Mesenchymal stem cell (in vitro differentiated cells and primary cell): ENCODE results near the gene DPAGT1.

Experiments
- DNase-seq: peaks from one replicate; pipeline ENCODE4 v3.0.0-alpha.2; 2013
- H2AFZ ChIP-seq: one replicate; pipeline ENCODE4 v1.6.1; 2013; ENCODE audit warnings: low read depth, mild to moderate bottlenecking, control low read depth, inconsistent platforms, low read length, moderate library complexity
- H2AK5ac ChIP-seq: 2 replicates; pipeline ENCODE4 v1.6.1; 2013; ENCODE audit warnings: low read length, moderate library complexity, mild to moderate bottlenecking, inconsistent platforms; ENCODE audit not compliant: severe bottlenecking
- H2BK120ac ChIP-seq: one replicate; pipeline ENCODE4 v1.6.1; 2013; ENCODE audit warnings: low read depth, mild to moderate bottlenecking, inconsistent platforms, low read length, moderate library complexity
- H2BK12ac ChIP-seq, 2 experiments: one replicate each; pipeline ENCODE4 v1.6.1; 2013; ENCODE audit warnings: inconsistent platforms in 2 of 2, low read length in 2 of 2, mild to moderate bottlenecking in 2 of 2, moderate library complexity in 2 of 2, control low read depth in 1 of 2
- H2BK15ac ChIP-seq: one replicate; pipeline ENCODE4 v1.6.1; 2013; ENCODE audit warnings: mild to moderate bottlenecking, low read depth, inconsistent platforms; ENCODE audit not compliant: poor library complexity, severe bottlenecking
- H2BK5ac ChIP-seq: 2 replicates; pipeline ENCODE4 v1.6.1; 2013; ENCODE audit warnings: low read depth, mild to moderate bottlenecking, low read length, control low read depth, inconsistent platforms; ENCODE audit not compliant: poor library complexity, severe bottlenecking
- H3K14ac ChIP-seq, 2 experiments: one replicate each; pipeline ENCODE4 v1.6.1; 2013; ENCODE audit warnings: inconsistent platforms in 2 of 2, low read length in 2 of 2, control low read depth in 1 of 2, mild to moderate bottlenecking in 1 of 2, moderate library complexity in 1 of 2
- H3K18ac ChIP-seq, 2 experiments: one replicate each; pipeline ENCODE4 v1.6.1; 2013; ENCODE audit warnings: inconsistent platforms in 2 of 2, low read length in 2 of 2, control low read depth in 1 of 2, low read depth in 1 of 2, mild to moderate bottlenecking in 1 of 2
- H3K23ac ChIP-seq, 2 experiments: one replicate each; pipeline ENCODE4 v1.6.1; 2013; ENCODE audit warnings: inconsistent platforms in 2 of 2, low read length in 2 of 2, mild to moderate bottlenecking in 2 of 2, moderate library complexity in 2 of 2, control low read depth in 1 of 2
- H3K27ac ChIP-seq: 2 replicates; pipeline ENCODE4 v1.5.1; 2013; ENCODE audit warnings: mild to moderate bottlenecking, moderate library complexity, low read length, control low read depth, inconsistent platforms; ENCODE audit not compliant: poor library complexity, severe bottlenecking
- H3K27me3 ChIP-seq, 2 experiments: 2 replicates each; pipeline versions ENCODE4 v1.6.1 to v1.7.0; 2013; ENCODE audit warnings: low read length in 2 of 2, mild to moderate bottlenecking in 2 of 2, moderate library complexity in 2 of 2, control low read depth in 1 of 2, inconsistent platforms in 1 of 2; ENCODE audit not compliant: control insufficient read depth in 1 of 2, insufficient read depth in 1 of 2
- H3K36me3 ChIP-seq, 2 experiments: 2 replicates each; pipeline versions ENCODE4 v1.6.1 to v1.7.0; 2013; ENCODE audit warnings: low read length in 2 of 2, control low read depth in 1 of 2, inconsistent platforms in 1 of 2, low read depth in 1 of 2, mild to moderate bottlenecking in 1 of 2; ENCODE audit not compliant: insufficient read depth in 2 of 2, control insufficient read depth in 1 of 2
- H3K4ac ChIP-seq, 2 experiments: one replicate each; pipeline ENCODE4 v1.6.1; 2013; ENCODE audit warnings: inconsistent platforms in 2 of 2, low read length in 2 of 2, mild to moderate bottlenecking in 2 of 2, moderate library complexity in 2 of 2, control low read depth in 1 of 2, low read depth in 1 of 2
- H3K4me1 ChIP-seq: 2 replicates; pipeline ENCODE4 v1.6.1; 2013; ENCODE audit warnings: low read depth, low read length, control low read depth; ENCODE audit not compliant: control insufficient read depth, insufficient read depth
- H3K4me2 ChIP-seq: 2 replicates; pipeline ENCODE4 v1.6.1; 2013; ENCODE audit warnings: low read length, mild to moderate bottlenecking, inconsistent platforms; ENCODE audit not compliant: poor library complexity, severe bottlenecking
- H3K4me3 ChIP-seq, 2 experiments: 2 replicates each; pipeline versions ENCODE4 v1.5.1 to v1.7.0; 2013; ENCODE audit warnings: low read length in 2 of 2, mild to moderate bottlenecking in 2 of 2, control low read depth in 1 of 2, low read depth in 1 of 2; ENCODE audit not compliant: insufficient read depth in 1 of 2
- H3K79me1 ChIP-seq: replicated peaks from 2 replicates; pipeline ENCODE4 v1.6.1; 2013; ENCODE audit warnings: mild to moderate bottlenecking, control low read depth, low read length, inconsistent platforms; ENCODE audit not compliant: poor library complexity, severe bottlenecking
- H3K9ac ChIP-seq: 2 replicates; pipeline ENCODE4 v1.7.0; 2013; ENCODE audit warnings: mild to moderate bottlenecking, low read length, moderate library complexity
- H3K9me3 ChIP-seq: 2 replicates; pipeline ENCODE4 v1.7.0; 2013; ENCODE audit warnings: mild to moderate bottlenecking, low read length; ENCODE audit not compliant: control insufficient read depth
- H4K8ac ChIP-seq: one replicate; pipeline ENCODE4 v1.6.1; 2013; ENCODE audit warnings: inconsistent platforms, mild to moderate bottlenecking, low read length, moderate library complexity
- H4K91ac ChIP-seq: one replicate; pipeline ENCODE4 v1.6.1; 2013; ENCODE audit warnings: mild to moderate bottlenecking, low read length, inconsistent platforms
- WGBS: methylation state at CpG from one replicate; pipeline ENCODE4 v1.1.7; 2013; ENCODE audit warnings: mixed read lengths; 5-methylcytosine and 5-hydroxymethylcytosine counted together

The DPAGT1 gene

DNA sequence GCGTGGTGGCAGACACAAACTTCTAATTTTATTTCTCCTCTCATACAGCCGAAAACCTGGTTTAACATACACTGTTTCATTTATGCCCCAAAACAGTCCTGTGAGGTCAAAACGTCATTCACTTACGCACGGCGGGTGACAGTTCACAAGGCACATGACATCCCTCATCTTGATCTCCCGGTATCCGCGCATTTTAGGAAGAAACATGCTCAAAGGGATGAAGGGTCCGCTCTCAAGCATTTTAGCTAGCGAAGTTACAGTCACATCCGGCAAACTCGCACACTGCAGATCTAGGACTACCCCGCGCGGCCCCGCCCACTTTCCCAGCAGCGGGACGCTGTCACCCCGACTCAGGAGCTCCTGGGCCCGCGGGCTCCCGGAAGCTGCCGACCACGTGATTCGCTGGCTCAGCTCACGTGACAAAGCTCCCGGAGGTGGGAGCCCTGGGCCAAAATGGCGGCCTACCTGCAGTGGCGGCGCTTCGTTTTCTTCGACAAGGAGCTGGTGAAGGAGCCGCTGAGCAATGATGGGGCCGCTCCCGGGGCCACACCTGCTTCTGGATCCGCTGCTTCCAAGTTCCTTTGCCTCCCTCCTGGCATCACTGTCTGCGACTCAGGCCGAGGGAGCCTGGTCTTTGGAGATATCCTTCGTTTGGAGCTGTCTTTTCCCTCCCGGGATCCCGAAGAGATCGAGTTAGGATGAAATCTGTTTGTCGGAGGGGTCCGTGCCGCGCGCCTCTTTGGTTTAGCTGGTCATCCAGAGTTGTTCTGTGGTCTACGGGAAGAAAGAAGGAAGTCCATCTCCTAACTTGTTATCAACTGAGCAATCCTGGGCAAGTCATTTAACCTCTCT, 34.1 kb downstream of the DPAGT1 start, which contains the start of gene VPS11:
TSS of gene VPS11 (plus strand) at position 448 of the 852 bp plus-strand sequence. CDS start at position 454, 6 bp downstream.
- Histone ChIP-seq H2AK5ac (no peak within 1 kb of the TSS), H2BK120ac (no peak within 1 kb of the TSS), H3K27ac (peak within 1 kb of the TSS; percentile 64), H3K9ac (peak within 1 kb of the TSS; percentile 98), H2BK5ac (peak within 1 kb of the TSS; percentile 48), H3K27me3 (no peaks in the 10 kb centered on the region), H2BK15ac (no peak within 1 kb of the TSS), H3K23ac (peak within 1 kb of the TSS in 1 of 2 experiments; percentile 72), H3K36me3 (peaks cover 19 to 30% of the 10 kb centered on the region in 2 experiments), H2AFZ (peak within 1 kb of the TSS; percentile 100), H3K14ac (peak within 1 kb of the TSS in 1 of 2 experiments; percentile 95), H4K8ac (peak within 1 kb of the TSS; percentile 77), H3K18ac (peak within 1 kb of the TSS; percentile 23 to 97), H3K4me3 (peak within 1 kb of the TSS; percentile 84 to 98), H3K4me2 (peak within 1 kb of the TSS; percentile 71), H3K4me1 (peaks cover 3% of the 10 kb centered on the region), H3K4ac (peak within 1 kb of the TSS; percentile 19 to 96), H2BK12ac (peak within 1 kb of the TSS in 1 of 2 experiments; percentile 42), H4K91ac (peak within 1 kb of the TSS; percentile 36), H3K9me3 (no peaks in the 10 kb centered on the region), H3K79me1 (peaks cover 21% of the 10 kb centered on the region)
- DNase-seq, result peak; percentile 97
- under 1% methylated on average over 48 of the region's 49 CpGs for WGBS

DNA sequence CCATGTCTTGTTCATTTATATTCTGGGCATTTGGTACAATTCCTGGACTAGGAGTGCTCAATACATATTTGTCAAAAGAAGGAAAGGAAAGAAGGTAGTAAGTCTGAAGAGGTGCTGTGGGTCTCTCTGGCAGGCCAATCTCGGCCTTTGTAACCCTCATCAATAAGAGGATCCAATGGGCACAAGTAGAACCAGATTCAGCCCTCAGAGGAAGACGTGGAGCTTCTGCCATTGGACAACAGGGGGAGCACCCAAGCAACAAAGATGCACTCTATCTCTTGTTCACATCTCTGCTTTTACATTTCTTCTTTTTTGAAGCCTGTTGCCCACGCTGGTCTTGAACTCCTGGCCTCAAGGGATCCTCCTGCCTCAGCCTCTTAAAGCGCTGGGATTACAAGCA, 36.3 kb downstream of the DPAGT1 start:
- H3K4me1 ChIP-seq, result peaks cover 3% of the 10 kb centered on the region
- no peak overlapping the region for H2AFZ ChIP-seq
- peaks cover 16% of the 10 kb centered on the region for H3K79me1 ChIP-seq
- peak; percentile 62 for DNase-seq
- no peak overlapping the region for H4K91ac ChIP-seq
- H3K4me2 ChIP-seq, result no peak overlapping the region
- H3K18ac ChIP-seq, result no peak overlapping the region
- H2BK15ac ChIP-seq, result no peak overlapping the region
- no peak overlapping the region for H2AK5ac ChIP-seq
- H3K9me3 ChIP-seq, result no peaks in the 10 kb centered on the region
- no peak overlapping the region for H3K4ac ChIP-seq
- H2BK5ac ChIP-seq, result no peak overlapping the region
- H3K14ac ChIP-seq, result no peak overlapping the region
- H3K27me3 ChIP-seq, result no peaks in the 10 kb centered on the region
- H3K9ac ChIP-seq, result no peak overlapping the region
- peaks cover 3 to 14% of the 10 kb centered on the region in 2 experiments for H3K36me3 ChIP-seq
- no peak overlapping the region for H2BK12ac ChIP-seq
- no peak overlapping the region for H2BK120ac ChIP-seq
- H3K23ac ChIP-seq, result no peak overlapping the region
- no peak overlapping the region for H3K27ac ChIP-seq
- H4K8ac ChIP-seq, result no peak overlapping the region
- 58% methylated on average over 4 of the region's 4 CpGs for WGBS
- H3K4me3 ChIP-seq, result no peak overlapping the region

DNA sequence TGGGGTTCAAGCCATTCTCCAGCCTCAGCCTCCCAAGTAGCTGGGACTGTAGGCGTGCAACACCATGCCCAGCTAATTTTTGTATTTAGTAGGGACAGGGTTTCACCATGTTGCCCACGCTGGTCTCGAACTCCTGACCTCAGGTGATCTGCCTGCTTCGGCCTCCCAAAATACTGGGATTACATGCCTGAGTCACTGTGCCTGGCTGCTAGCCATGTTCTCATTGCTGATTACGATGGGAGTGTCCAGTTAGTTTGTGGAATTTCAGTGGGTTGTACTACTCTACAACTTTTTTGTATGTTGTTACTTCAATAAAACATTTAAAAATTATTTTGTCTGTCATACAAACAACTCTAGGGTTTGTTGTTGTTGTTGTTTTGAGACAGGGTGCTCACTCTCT, 38.9 kb downstream of the DPAGT1 start:
- no peak overlapping the region for H2BK120ac ChIP-seq
- no peak overlapping the region for H3K4me2 ChIP-seq
- H2BK5ac ChIP-seq, result no peak overlapping the region
- peaks cover 9% of the 10 kb centered on the region for H3K4me1 ChIP-seq
- no peak overlapping the region for H4K8ac ChIP-seq
- no peaks in the 10 kb centered on the region for H3K27me3 ChIP-seq
- H2AFZ ChIP-seq, result no peak overlapping the region
- 97% methylated on average over 4 of the region's 5 CpGs for WGBS
- no peak overlapping the region for H3K27ac ChIP-seq
- peak overlapping the region in 1 of 2 experiments; percentile 51 for H3K14ac ChIP-seq
- H3K4me3 ChIP-seq, result no peak overlapping the region
- H2AK5ac ChIP-seq, result no peak overlapping the region
- H3K23ac ChIP-seq, result no peak overlapping the region
- H3K9ac ChIP-seq, result peak overlapping the region; percentile 22
- H4K91ac ChIP-seq, result no peak overlapping the region
- no peak overlapping the region for H3K18ac ChIP-seq
- H2BK12ac ChIP-seq, result no peak overlapping the region
- no peak for DNase-seq
- H2BK15ac ChIP-seq, result no peak overlapping the region
- H3K9me3 ChIP-seq, result no peaks in the 10 kb centered on the region
- H3K36me3 ChIP-seq, result peaks cover 0 to 4% of the 10 kb centered on the region in 2 experiments
- H3K79me1 ChIP-seq, result peaks cover 13% of the 10 kb centered on the region
- H3K4ac ChIP-seq, result no peak overlapping the region

DNA sequence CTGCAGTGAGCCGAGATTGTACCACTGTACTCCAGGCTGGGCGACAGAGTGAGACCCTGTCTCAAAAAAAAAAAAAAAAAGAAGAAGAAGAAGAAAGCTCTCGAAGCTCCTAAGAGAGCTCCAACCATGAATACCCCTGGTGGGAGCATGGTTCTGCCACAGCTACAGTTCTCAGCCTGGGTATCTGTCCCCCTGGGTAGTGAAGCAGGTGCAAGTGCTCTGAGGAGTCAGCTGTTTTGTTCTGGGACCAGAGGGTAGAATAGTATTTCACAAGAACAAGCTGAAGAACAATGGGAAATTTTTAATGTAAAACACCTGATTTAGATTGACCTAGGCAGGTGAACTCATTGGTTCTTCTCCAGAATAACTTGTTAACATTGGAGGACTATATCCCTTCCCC, 40.4 kb downstream of the DPAGT1 start:
- no peak overlapping the region for H3K4me3 ChIP-seq
- no peak overlapping the region for H4K91ac ChIP-seq
- H2AFZ ChIP-seq, result no peak overlapping the region
- H3K9ac ChIP-seq, result no peak overlapping the region
- no peak overlapping the region for H2BK5ac ChIP-seq
- no peak overlapping the region for H2AK5ac ChIP-seq
- no peak overlapping the region for H2BK12ac ChIP-seq
- H3K27me3 ChIP-seq, result no peaks in the 10 kb centered on the region
- peaks cover 0 to 4% of the 10 kb centered on the region in 2 experiments for H3K36me3 ChIP-seq
- no peak overlapping the region for H2BK15ac ChIP-seq
- H3K4ac ChIP-seq, result no peak overlapping the region
- H3K27ac ChIP-seq, result no peak overlapping the region
- H3K14ac ChIP-seq, result no peak overlapping the region
- no peak for DNase-seq
- WGBS, result 98% methylated on average over 3 of the region's 3 CpGs
- H4K8ac ChIP-seq, result no peak overlapping the region
- H3K23ac ChIP-seq, result no peak overlapping the region
- no peak overlapping the region for H3K4me2 ChIP-seq
- peaks cover 12% of the 10 kb centered on the region for H3K79me1 ChIP-seq
- no peaks in the 10 kb centered on the region for H3K9me3 ChIP-seq
- peaks cover 7% of the 10 kb centered on the region for H3K4me1 ChIP-seq
- no peak overlapping the region for H3K18ac ChIP-seq
- no peak overlapping the region for H2BK120ac ChIP-seq
